Testis (tissue), 3 donors: Measurements from ENCODE around the gene POLE. TPM values are rescaled to one million over a fixed set of nuclear protein-coding genes. Genes with fewer than 3 reads are reported as not detected.

Source experiments
- DNase-seq: peaks from one replicate; pipeline ENCODE4 v3.0.0-alpha.2; 2019
- H3K27ac ChIP-seq, 2 donors: fragments of 200-600 bp; sonication (generic); one replicate each; pipeline ENCODE4 v1.5.1; 2019
- H3K27me3 ChIP-seq: fragments of 200-600 bp; sonication (generic); one replicate; pipeline ENCODE4 v1.5.1; 2019
- H3K36me3 ChIP-seq: fragments of 200-600 bp; sonication (generic); one replicate; pipeline ENCODE4 v1.5.1; 2017; ENCODE audit warnings: low read depth; ENCODE audit errors: missing control alignments
- H3K4me1 ChIP-seq: fragments of 200-600 bp; sonication (generic); one replicate; pipeline ENCODE4 v1.5.1; 2019
- H3K4me3 ChIP-seq, 2 donors: fragments of 200-600 bp; sonication (generic); one replicate each; pipeline ENCODE4 v1.5.1; 2017 to 2019
- H3K9me3 ChIP-seq: fragments of 200-600 bp; sonication (generic); one replicate; pipeline ENCODE4 v1.5.1; 2017
- POLR2A ChIP-seq: fragments of 450-650 bp; IDR thresholded peaks from one replicate; pipeline ENCODE4 v1.6.1; 2017; ENCODE audit warnings: antibody characterized with exemption, mild to moderate bottlenecking, moderate library complexity
- WGBS, 2 donors: methylation state at CpG; one replicate each; pipeline ENCODE4 v1.1.5; 2018; 5-methylcytosine and 5-hydroxymethylcytosine counted together
- intact Hi-C: fragments of 100-400 bp; cut with DNase I; formaldehyde crosslinking; loops from one replicate; pipeline ENCODE4 v1.15.1; 2023; ENCODE audit warnings: low total_unique reads
- microRNA-seq, 2 donors: library from miRNA; unstranded; fragments of <30 nt; microRNA quantifications; one replicate each; pipeline ENCODE4, GENCODE V29; 2016; ENCODE audit warnings: borderline number of aligned reads in 2 of 2, borderline replicate concordance in 1 of 2
- polyA plus RNA-seq: library from polyadenylated mRNA; stranded (reverse); fragments of 350-450 nt; fragmentation: Illumina TruSeq; extraction: RNeasy Lipid Tissue Mini Kit (QIAGEN cat#74804); gene quantifications from one replicate; pipeline ENCODE4 v1.2.3, GENCODE V29; 2014; ENCODE audit warnings: low read depth, low replicate concordance; ENCODE audit not compliant: insufficient read depth
- small RNA-seq, 2 donors: library from RNA; depleted of rRNA; stranded (forward); fragments of <200 nt; gene quantifications; one replicate each; pipeline ENCODE3, GENCODE V24; 2016
- total RNA-seq, 2 donors: library from RNA; depleted of rRNA; stranded (reverse); fragments of >200 nt; gene quantifications; one replicate each; pipeline ENCODE4 v1.2.3, GENCODE V29; 2016
- TF ChIP-seq, protein P1 (sequence below), 3 experiments: fragments of 450-650 bp in 2 of 3; fragments of 200-600 bp in 1 of 3; sonication (generic) in 1 of 3; IDR thresholded peaks; one replicate each; pipeline ENCODE4 v1.5.1; 2016 to 2019; ENCODE audit warnings: antibody characterized with exemption in 3 of 3, mild to moderate bottlenecking in 2 of 3, moderate library complexity in 1 of 3

POLE gene
- total and polyA plus RNA-seq, 3 donors from 2014 or later, result 76.8 to 288 (median 123) TPM

DNA sequence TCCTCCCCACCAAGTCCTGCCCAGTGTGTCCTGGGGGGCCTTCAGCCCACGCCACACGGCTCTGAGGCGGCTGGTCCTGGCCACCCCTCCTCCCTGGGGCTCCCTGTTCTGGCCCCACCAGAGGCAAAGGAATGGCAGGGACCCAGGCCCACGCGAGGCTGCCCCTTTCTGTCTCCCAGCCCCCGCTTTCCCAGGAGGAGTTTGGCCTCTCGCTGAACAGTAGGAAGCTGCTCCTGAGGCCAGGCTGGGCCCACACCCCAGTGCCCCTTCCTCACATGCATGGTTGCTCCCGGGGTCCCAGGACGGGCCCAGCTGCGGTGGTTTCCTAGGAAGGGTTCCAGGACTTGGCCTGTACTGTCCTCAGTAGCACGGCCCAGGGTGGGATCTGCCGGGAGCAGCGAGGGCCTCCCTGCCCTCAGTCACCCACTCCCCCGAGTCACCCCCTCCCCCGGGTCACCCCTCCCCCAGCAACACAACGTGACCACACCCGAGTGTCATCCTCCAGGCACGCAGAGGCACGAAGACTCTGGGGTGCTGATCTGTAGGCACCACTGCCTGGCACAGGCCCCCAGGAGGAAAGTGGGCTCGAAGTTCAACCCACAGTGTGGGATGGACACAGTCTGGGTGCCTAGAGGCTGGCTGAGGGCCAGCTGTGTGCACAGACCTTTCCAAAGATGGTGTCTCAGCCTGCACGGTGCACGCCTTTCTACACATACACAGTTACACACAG, 109.8 kb downstream of the POLE start:
- Histone ChIP-seq H3K27ac (no peak overlapping the region), H3K4me3 (no peak overlapping the region), H3K4me1 (peaks cover 6% of the 10 kb centered on the region), H3K9me3 (no peaks in the 10 kb centered on the region), H3K27me3 (no peaks in the 10 kb centered on the region), H3K36me3 (no peaks in the 10 kb centered on the region)
- intact Hi-C loops, result no loop called here
- no peak for DNase-seq
- TF ChIP-seq, protein P1, sequence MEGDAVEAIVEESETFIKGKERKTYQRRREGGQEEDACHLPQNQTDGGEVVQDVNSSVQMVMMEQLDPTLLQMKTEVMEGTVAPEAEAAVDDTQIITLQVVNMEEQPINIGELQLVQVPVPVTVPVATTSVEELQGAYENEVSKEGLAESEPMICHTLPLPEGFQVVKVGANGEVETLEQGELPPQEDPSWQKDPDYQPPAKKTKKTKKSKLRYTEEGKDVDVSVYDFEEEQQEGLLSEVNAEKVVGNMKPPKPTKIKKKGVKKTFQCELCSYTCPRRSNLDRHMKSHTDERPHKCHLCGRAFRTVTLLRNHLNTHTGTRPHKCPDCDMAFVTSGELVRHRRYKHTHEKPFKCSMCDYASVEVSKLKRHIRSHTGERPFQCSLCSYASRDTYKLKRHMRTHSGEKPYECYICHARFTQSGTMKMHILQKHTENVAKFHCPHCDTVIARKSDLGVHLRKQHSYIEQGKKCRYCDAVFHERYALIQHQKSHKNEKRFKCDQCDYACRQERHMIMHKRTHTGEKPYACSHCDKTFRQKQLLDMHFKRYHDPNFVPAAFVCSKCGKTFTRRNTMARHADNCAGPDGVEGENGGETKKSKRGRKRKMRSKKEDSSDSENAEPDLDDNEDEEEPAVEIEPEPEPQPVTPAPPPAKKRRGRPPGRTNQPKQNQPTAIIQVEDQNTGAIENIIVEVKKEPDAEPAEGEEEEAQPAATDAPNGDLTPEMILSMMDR (IDR thresholded peaks at IDR 0.05), result no peak
- no peak for TF ChIP-seq POLR2A
- 78 to 86% methylated on average over 5 to 22 of the region's 22 CpGs for WGBS, 2 donors

DNA sequence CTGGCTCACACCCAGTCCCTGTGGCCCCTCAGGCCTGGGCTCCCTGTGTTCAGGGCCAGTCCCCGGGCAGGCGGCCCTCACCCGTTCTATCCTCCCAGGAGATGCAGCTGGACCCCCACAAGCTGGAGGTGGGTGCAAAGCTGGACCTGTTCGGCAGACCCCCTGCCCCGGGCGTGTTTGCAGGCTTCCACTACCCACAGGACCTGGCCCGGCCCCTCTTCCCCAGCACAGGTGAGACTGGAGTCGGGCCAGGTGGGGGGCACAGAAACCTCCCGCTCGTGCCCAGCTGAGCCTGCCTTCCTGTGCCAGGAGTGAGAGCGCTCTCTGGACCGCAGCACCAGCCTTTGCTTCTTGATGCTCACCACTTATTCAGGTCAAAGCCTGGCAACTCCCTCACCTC, 110.4 kb downstream of the POLE start:
- intact Hi-C loops, result no loop called here
- no peak overlapping the region for H3K4me3 ChIP-seq
- TF ChIP-seq, protein P1 (IDR thresholded peaks at IDR 0.05), result no peak
- TF ChIP-seq POLR2A, result no peak
- no peak for DNase-seq
- H3K36me3 ChIP-seq, result no peaks in the 10 kb centered on the region
- H3K27ac ChIP-seq, result no peak overlapping the region
- WGBS, 2 donors, result 92 to 94% methylated on average over 11 to 12 of the region's 12 CpGs
- peaks cover 7% of the 10 kb centered on the region for H3K4me1 ChIP-seq
- H3K9me3 ChIP-seq, result no peaks in the 10 kb centered on the region
- no peaks in the 10 kb centered on the region for H3K27me3 ChIP-seq

DNA sequence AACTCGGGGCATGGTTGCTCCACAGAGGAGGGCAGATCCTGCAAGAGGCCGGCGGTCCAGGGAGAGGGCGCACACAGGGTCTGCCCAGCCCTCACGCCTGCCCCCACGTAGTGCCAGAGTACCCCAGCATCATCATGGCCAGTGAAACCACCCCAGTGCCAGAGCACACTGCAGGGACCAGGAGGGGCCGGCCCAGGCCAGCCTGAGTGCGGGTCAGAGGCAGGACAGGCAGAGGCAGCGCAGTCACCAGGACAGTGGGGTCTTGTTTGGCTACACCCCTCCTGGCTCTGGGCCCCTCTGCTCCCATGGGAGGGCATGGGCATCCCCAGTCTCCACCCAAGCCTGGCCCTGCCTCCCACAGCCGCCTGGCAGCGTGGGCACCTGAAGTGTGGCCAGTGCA, 111.5 kb downstream of the POLE start:
- intact Hi-C loops, result no loop called here
- no peaks in the 10 kb centered on the region for H3K36me3 ChIP-seq
- H3K9me3 ChIP-seq, result no peaks in the 10 kb centered on the region
- H3K4me1 ChIP-seq, result peaks cover 7% of the 10 kb centered on the region
- no peak overlapping the region for H3K4me3 ChIP-seq
- WGBS, 2 donors, result 90 to 95% methylated on average over 4 to 11 of the region's 11 CpGs
- no peak overlapping the region for H3K27ac ChIP-seq
- no peak for DNase-seq
- TF ChIP-seq POLR2A, result no peak
- TF ChIP-seq, protein P1 (IDR thresholded peaks at IDR 0.05), result no peak
- H3K27me3 ChIP-seq, result no peaks in the 10 kb centered on the region

DNA sequence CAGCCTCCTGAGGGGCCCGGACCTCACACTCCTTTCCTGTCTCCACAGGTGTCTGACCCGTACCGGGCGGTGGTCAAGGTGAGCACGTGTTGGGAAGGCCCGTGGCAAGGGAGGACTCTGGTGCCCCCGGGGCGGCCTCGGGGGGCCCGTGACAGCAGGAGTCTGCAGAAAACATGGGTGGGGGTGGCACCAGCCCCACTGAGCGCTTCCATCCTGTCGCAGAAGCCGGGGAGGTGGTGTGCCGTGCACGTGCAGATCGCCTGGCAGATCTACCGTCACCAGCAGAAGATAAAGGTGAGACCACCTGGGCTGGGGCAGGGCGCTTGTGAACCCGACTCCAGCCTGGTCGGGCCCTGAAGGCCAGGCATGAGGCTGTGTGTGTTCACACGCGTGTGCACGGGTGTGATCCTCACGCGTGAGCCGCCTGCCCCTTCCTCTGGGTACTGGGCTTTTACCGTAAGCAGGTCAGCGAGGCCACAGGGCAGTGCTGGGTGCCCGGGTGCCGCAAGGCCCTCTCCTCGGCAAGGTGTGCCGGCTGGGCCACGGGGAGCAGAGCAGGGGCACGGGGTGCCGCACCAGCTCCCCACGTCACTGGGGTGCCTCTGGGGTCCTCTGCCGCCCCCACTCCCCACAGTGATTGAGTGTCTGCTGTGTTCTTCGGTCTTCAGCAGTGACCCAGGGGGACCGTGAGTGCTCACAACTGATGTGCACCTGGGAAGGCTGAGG, 112.7 kb downstream of the POLE start:
- WGBS, 2 donors, result 95 to 100% methylated on average over 7 to 39 of the region's 39 CpGs
- Histone ChIP-seq H3K9me3 (no peaks in the 10 kb centered on the region), H3K27me3 (no peaks in the 10 kb centered on the region), H3K4me1 (peaks cover 7% of the 10 kb centered on the region), H3K36me3 (no peaks in the 10 kb centered on the region), H3K4me3 (no peak overlapping the region), H3K27ac (no peak overlapping the region)
- TF ChIP-seq, protein P1 (IDR thresholded peaks at IDR 0.05), result no peak
- TF ChIP-seq POLR2A, result no peak
- intact Hi-C loops, result no loop called here
- DNase-seq, result no peak

Small RNAs within 50 kb of the gene (microRNA-seq; reads per million reads assigned to microRNA genes)
- gene MIR6763, result 0 to 1.4 reads per million in 2 donors

Small RNAs within 50 kb of the gene (small RNA-seq; reads per million reads assigned to genes)
- gene MIR6763, result 0 reads per million in 2 donors
- 0 reads per million in 2 donors for gene RNA5SP379

Other genes starting within 250 kb of the POLE start
- gene FBRSL1, start 197.2 kb downstream of the POLE start, total RNA-seq, result 10 to 100 TPM; 88.3 to 98.9 TPM
- 51.1 TPM for gene FBRSL1, start 197.2 kb downstream of the POLE start, polyA plus RNA-seq
- under 1 TPM in 1 of 2 donors, not detected in 1; 0.81 TPM for gene LRCOL1, start 76.8 kb downstream of the POLE start, total RNA-seq
- 1.6 TPM for gene LRCOL1, start 76.8 kb downstream of the POLE start, polyA plus RNA-seq
- gene P2RX2, start 68.6 kb downstream of the POLE start, total RNA-seq, result 1 to 10 TPM; 2.2 to 2.7 TPM
- 3.0 TPM for gene P2RX2, start 68.6 kb downstream of the POLE start, polyA plus RNA-seq
- gene PXMP2, start 245 bp upstream of the POLE start, total RNA-seq, result 10 to 100 TPM; 16.0 to 26.5 TPM
- gene PXMP2, start 245 bp upstream of the POLE start, polyA plus RNA-seq, result 13.5 TPM
- gene PGAM5, start 23.5 kb upstream of the POLE start, total RNA-seq, result 10 to 100 TPM; 40.9 to 48.0 TPM
- gene PGAM5, start 23.5 kb upstream of the POLE start, polyA plus RNA-seq, result 37.2 TPM
- 100 to 1,000 TPM; 103 to 120 TPM for gene ANKLE2, start 74.5 kb upstream of the POLE start, total RNA-seq
- 204 TPM for gene ANKLE2, start 74.5 kb upstream of the POLE start, polyA plus RNA-seq
- gene GOLGA3, start 141.5 kb upstream of the POLE start, total RNA-seq, result 10 to 100 TPM; 72.3 to 95.2 TPM
- gene GOLGA3, start 141.5 kb upstream of the POLE start, polyA plus RNA-seq, result 30.4 TPM
- 100 to 1,000 TPM in 1 of 2 donors, 10 to 100 TPM in 1; 89.6 to 100 TPM for gene CHFR, start 200.3 kb upstream of the POLE start, total RNA-seq
- 62.2 TPM for gene CHFR, start 200.3 kb upstream of the POLE start, polyA plus RNA-seq